CD4-positive, alpha-beta T cell treated with Interleukin-15 for 4 hours (primary cell): ENCODE results near the gene BLOC1S5.
"Not testable (repeated sequence)": the region's sequence is repeated elsewhere in the genome, so short reads cannot be mapped to it uniquely, and the experiment has no call there.

ENCODE experiments used
- DNase-seq: peaks from one replicate; pipeline ENCODE4 v3.0.0-alpha.2; 2020; ENCODE audit warnings: low spot score

BLOC1S5 gene

GRCh38 chr6:8041913-8042583, 22.1 kb downstream of the BLOC1S5 start:
- no peak for DNase-seq

- not testable (repeated sequence) for DNase-seq
These were observed 30.1 kb downstream of the BLOC1S5 start for GRCh38 chr6:8034107-8034506.

DNA sequence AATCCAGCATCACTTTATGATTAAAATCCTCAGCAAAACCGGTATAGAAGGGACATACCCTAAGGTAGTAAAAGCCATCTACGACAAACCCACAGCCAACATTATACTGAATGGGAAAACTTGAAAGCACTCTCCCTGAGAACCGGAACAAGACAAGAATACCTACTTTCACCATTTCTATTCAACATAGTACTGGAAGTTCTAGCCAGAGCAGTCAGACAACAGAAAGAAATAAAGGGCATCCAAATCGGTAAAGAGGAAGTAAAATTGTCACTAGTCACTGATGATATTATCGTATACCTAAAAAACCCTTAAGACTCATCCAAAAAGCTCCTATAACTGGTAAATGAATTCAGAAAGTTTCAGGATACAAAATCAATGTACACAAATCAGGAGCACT, 33.3 kb downstream of the BLOC1S5 start:
- DNase-seq = no peak

DNA sequence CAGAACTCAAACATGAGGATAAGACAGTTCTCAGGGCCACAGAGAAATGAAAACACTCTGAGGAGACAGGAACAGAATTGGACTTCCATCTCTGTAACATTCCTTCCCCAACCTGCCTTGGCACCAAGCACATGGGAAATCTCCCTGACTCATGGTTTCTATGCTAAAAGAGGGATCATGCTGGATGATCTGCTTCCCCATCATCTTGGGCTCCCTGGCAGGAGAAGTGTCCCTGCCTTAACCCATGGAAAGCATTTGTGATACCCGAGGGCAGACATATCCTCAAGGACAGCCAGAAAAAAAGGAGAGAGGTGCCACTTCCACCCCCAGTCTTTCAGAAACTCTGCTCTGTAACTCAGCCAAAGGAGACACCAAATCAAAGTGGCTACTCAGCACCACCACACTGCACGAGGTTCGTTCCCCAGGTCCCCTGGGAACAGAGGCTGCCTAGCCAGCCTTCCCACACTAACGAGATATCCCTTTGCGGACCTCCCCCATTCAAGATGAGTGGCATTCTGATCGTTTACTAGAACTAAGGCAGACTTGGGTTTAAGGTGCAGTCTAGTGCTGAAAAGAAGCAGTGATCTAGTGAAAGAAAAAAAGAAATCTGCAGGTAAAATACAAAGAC, 34.8 kb downstream of the BLOC1S5 start:
- DNase-seq = no peak

DNA sequence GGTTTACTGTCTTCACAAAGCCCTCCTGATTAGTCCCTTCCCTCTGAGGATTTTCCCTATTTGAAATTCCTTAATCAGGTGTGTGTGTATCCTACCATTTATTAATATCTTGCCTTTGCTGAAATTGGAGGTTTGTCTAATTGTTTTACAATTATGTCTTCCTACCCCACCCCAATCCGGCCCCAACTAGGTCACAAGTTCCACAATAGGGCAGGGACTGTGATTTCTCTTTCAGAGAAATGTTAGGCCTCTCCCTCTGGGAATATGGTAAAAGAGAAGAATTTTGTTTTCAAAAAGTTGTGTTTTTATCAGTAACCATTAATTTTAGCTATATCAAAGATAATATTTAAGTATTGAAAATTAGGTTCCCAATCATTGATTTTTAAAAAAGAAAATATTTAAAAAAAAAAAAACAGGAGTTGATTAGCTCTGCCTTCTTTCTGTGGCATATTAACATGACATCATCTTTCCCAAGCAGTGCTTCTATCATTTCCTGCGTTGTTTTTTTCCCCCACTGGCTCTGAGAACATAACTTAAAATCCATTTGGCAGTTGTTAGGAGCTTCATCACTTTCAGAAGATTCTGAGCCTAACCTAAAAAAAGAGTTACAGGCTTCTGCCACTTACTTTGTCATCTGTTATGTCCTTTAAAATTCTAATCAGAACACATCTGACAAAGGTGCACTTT, 36.1 kb downstream of the BLOC1S5 start:
- no peak for DNase-seq

- DNase-seq = no peak
These were observed 37.4 kb downstream of the BLOC1S5 start for GRCh38 chr6:8026800-8027199.

- DNase-seq = no peak
These were observed 39.0 kb downstream of the BLOC1S5 start for GRCh38 chr6:8025191-8025590.

GRCh38 chr6:8023638-8024037, 40.6 kb downstream of the BLOC1S5 start:
- no peak for DNase-seq

DNA sequence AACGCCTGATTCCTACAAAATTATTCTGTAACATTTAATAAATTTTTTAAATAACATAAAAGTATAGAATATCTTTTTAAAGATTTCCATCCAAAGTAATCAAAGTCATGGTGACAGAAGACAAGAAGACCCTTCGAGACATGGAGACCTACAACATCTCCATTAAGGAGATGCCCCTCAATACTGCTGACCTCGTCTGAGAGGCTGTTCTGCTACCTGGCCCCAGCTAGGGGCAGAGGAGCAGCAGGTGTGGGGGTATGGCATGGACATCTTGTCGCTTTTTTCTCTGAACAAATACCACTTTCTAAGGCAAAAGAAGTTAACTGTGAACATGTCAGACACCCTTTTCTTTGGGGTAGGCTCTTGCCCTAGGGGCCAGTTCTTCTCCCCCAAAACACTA, 44.1 kb downstream of the BLOC1S5 start:
- DNase-seq = no peak

GRCh38 chr6:8017705-8018104, 46.5 kb downstream of the BLOC1S5 start:
- DNase-seq = no peak

DNA sequence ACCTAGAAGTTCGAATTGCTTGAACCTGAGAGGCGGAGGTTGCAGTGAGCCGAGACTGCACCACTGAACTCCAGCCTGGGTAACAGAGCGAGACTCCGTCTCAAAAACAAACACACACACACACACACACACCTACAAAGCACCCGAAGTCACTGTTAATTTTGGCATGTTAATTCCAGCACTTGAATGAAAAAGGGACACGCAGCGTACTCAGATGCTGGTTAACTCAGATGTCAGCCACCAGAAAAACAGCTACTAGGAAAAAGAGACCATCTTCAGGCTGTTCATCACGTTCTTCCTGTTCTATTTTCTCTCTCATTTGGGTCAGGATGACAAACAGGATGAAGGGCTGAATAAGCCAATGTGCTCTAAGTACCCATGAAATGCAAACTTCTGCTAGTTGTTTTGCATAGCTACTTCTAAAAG, 46.9 kb downstream of the BLOC1S5 start:
- DNase-seq = no peak

- DNase-seq = no peak
These were observed 49.2 kb downstream of the BLOC1S5 start for GRCh38 chr6:8014947-8015346.

GRCh38 chr6:8013763-8014162, 50.4 kb downstream of the BLOC1S5 start:
- DNase-seq = no peak

- peak; percentile 2 for DNase-seq
These were observed 58.0 kb downstream of the BLOC1S5 start for GRCh38 chr6:8006208-8006607.

GRCh38 chr6:8005136-8005535, 59.1 kb downstream of the BLOC1S5 start:
- no peak for DNase-seq

DNA sequence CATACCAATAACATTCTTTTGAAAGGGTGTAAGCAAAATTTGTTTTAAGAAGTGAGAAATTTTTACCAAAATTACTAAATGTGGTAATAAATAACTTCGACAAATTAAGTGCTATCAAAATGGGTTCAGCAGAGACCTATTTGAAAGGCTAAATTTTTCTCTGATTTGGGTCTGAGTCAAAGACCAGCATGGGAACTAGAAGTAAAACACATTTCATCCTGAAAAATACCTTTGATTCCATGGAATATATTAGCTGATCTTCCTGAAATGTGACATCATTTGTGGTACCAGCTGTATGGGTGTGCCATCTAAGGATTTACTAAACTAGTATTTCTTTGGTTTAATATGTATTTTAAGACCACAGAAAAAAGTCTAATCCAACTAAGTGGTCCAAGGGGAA, 63.6 kb downstream of the BLOC1S5 start:
- no peak for DNase-seq

DNA sequence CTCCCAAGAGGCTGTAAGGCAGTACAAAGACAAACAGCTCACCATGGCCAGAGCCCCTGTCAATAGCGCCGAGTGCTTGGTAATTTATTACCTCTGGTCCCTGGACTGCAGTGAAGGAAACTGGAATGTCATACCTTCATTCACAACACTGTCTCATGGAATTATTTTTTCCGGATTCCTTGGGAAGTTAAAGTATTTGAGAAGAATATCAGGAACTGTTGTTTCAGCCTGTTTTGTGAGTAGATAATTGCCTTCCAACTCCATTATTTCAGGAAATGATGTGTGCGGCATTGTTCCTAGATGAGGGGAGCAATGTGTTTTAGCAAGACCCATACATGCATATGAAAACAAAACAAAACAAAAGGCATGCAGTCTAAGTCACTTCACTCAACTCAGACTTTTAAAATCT, 64.0 kb downstream of the BLOC1S5 start:
- no peak for DNase-seq

- DNase-seq = no peak
These were observed 65.0 kb downstream of the BLOC1S5 start for GRCh38 chr6:7999201-7999600.

GRCh38 chr6:7998103-7998725, 66.0 kb downstream of the BLOC1S5 start:
- no peak for DNase-seq

GRCh38 chr6:7997286-7997685, 66.9 kb downstream of the BLOC1S5 start:
- no peak for DNase-seq

DNA sequence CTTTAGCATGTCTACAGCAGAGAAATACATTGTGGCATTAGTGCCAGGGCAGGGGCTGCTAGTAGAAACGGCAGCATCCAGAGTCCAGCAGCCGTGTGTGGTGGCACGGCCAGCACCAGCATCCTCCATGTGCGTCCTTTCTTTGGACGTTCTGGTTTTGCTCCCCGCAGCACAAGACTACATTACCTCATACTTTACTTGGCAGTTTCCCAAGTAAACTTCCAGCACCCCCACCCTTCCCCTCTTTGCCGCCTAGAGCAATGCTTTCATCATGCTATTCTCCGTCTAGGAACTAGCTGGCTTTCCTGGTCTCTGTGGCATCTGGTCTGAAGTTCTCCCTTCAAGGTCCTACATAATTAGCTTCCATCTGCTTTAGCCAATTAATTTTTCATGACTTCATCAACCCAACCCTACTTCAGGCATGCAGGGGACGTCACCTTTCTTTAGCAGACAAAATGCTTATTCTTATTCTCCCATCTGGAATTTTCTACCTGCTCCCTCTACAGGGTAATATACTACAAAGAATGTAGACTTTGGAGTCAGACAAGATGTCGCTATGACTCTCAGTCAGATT, 67.6 kb downstream of the BLOC1S5 start:
- no peak for DNase-seq

DNA sequence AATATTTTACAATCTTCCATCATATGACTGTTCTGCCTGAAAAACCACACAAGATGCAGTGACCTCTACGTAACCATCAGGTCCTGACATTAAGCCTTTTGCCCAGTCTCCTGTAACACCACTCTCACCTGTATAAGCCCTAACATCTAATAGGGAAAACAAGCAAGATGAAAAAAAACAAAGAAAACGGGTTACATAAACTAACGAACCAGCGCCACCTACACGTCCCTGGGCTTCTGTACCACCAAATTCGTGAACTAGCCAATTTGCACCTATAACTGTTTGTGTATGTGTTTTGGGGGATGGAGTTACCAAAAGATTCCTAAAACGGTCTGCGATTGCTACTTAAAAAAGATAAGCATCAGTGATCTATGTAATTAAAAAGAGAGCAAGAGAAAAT, 70.2 kb downstream of the BLOC1S5 start:
- no peak for DNase-seq

GRCh38 chr6:7993399-7993798, 70.8 kb downstream of the BLOC1S5 start:
- no peak for DNase-seq
